ENCODE results near the gene MMP17.

DNA sequence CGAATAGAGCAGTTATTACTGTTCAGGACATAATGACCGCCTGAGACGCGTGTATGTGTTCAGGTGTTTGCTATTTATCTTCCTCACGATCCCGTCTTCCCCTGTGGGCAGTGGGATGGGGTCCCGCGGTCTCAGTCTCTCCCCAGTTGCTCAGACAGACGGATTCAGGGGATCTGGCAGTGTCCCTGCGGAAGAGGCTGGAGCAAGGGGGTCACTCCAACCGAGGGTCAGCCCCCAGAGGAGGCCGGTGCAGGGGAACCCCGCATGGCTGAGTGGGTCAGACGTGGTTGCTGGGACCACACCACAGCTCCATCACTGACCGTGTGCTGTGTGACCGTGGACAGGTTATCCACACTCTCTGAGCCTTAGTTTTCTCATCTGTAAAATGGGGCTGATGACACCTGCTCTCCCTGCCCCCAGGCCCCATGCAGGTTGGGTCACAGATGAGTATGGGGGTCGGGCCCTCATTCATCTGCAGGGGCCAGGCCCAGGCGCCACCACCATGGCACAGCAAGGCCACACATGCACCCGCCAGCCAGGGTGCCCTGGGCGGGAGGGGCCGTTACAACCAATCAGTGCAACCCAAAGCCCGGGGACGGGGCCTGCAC is 5.2 kb downstream of the MMP17 start:
- TF ChIP-seq POLR2A (IDR thresholded peaks at IDR 0.05) (no peak), EP300 (IDR thresholded peaks at IDR 0.05) (no peak)
- TF ChIP-seq, protein P1, sequence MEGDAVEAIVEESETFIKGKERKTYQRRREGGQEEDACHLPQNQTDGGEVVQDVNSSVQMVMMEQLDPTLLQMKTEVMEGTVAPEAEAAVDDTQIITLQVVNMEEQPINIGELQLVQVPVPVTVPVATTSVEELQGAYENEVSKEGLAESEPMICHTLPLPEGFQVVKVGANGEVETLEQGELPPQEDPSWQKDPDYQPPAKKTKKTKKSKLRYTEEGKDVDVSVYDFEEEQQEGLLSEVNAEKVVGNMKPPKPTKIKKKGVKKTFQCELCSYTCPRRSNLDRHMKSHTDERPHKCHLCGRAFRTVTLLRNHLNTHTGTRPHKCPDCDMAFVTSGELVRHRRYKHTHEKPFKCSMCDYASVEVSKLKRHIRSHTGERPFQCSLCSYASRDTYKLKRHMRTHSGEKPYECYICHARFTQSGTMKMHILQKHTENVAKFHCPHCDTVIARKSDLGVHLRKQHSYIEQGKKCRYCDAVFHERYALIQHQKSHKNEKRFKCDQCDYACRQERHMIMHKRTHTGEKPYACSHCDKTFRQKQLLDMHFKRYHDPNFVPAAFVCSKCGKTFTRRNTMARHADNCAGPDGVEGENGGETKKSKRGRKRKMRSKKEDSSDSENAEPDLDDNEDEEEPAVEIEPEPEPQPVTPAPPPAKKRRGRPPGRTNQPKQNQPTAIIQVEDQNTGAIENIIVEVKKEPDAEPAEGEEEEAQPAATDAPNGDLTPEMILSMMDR (IDR thresholded peaks at IDR 0.05): no peak

Data from ovary (tissue), 3 donors.